Measurements from ENCODE around the gene UNC13D. TPM values are rescaled to one million over a fixed set of nuclear protein-coding genes. Genes with fewer than 3 reads are reported as not detected.

The UNC13D gene
- total and polyA plus RNA-seq, 11 donors = 2.1 to 28.5 (median 5.8) TPM

- Histone ChIP-seq H3K27me3 (no peaks in the 10 kb centered on the region), H3K4me1 (peaks cover 5 to 31% (median 22%) of the 10 kb centered on the region in 12 donors), H3K9me3 (no peaks in the 10 kb centered on the region), H3K27ac (peak overlapping the region; percentile 70 to 90 (median 84)), H3K36me3 (peaks cover 0 to 71% (median 33%) of the 10 kb centered on the region in 9 donors), H3K4me3 (no peak overlapping the region)
- peak in 2 of 4 donors; percentile 2 to 34 for ATAC-seq
- WGBS, 4 donors = 60 to 69% (median 65%) methylated on average over 13 to 14 of the region's 14 CpGs
- intact Hi-C loops (cut with DNase I) = loop anchor here in 4 of 10 donors (2.0 to 10.0 kb wide), 3 partner anchors 39 to 62 kb away; partner anchors contain the start of genes GALK1 (in 1 of the 4) and UNK (in 1 of the 4)
- DNase-seq = no peak
- TF ChIP-seq POLR2A (IDR thresholded peaks at IDR 0.05) (no peak), CTCF (IDR thresholded peaks at IDR 0.05) (peak in 1 of 12 donors; percentile 7)
These were observed 17.5 kb downstream of the UNC13D start for GRCh38 chr17:75826561-75827307.

- Histone ChIP-seq H3K27me3 (no peaks in the 10 kb centered on the region), H3K9me3 (no peaks in the 10 kb centered on the region), H3K36me3 (peaks cover 0 to 76% (median 41%) of the 10 kb centered on the region in 9 donors), H3K27ac (peak overlapping the region in 2 of 12 donors; percentile 11 to 84), H3K4me1 (peaks cover 5 to 31% (median 22%) of the 10 kb centered on the region in 12 donors), H3K4me3 (no peak overlapping the region)
- intact Hi-C loops (cut with DNase I) = loop anchor here in 4 of 10 donors (2.0 to 10.0 kb wide), 3 partner anchors 39 to 61 kb away; partner anchors contain the start of genes GALK1 (in 1 of the 4) and UNK (in 1 of the 4)
- no peak for ATAC-seq
- DNase-seq = no peak
- TF ChIP-seq CTCF (IDR thresholded peaks at IDR 0.05) = no peak
- TF ChIP-seq POLR2A (IDR thresholded peaks at IDR 0.05) = no peak
- WGBS, 4 donors = 91 to 93% (median 92%) methylated on average over 8 to 12 of the region's 12 CpGs
These were observed 18.3 kb downstream of the UNC13D start for GRCh38 chr17:75825748-75826370.

DNA sequence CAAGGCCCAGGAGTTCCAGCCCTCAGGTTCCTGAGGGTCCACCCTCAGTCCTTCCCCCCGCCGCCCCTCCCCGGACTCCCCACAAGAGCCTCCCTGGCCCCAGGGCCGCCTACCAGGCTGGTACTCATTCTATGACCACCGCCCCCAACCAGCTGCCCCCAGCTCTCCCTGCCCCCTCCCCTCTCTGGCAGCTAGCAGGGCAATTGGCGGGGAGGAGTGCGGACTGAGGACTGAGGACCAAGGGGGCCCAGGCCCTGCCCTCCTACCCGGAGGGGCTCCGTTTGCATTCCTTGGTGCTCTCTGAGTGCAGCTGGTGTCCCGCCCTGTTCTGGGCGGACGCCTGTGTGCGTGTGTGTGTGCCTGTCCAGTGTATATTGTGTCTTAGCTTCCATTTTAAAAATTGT lies 19.1 kb downstream of the UNC13D start:
- ATAC-seq (no peak), DNase-seq (peak in 1 of 5 donors; percentile 5)
- Histone ChIP-seq H3K4me3 (no peak overlapping the region), H3K27ac (peak overlapping the region in 7 of 12 donors; percentile 22 to 58 (median 41)), H3K9me3 (no peaks in the 10 kb centered on the region), H3K36me3 (peaks cover 0 to 76% (median 48%) of the 10 kb centered on the region in 9 donors), H3K4me1 (peaks cover 5 to 31% (median 22%) of the 10 kb centered on the region in 12 donors), H3K27me3 (no peaks in the 10 kb centered on the region)
- WGBS, 4 donors = 79 to 95% (median 91%) methylated on average over 8 to 13 of the region's 13 CpGs
- no peak for TF ChIP-seq POLR2A (IDR thresholded peaks at IDR 0.05)
- intact Hi-C loops (cut with DNase I) = loop anchor here in 3 of 10 donors (5.0 to 10.0 kb wide), 2 partner anchors 38 to 60 kb away; partner anchors contain the start of gene GALK1 (in 1 of the 3)

DNA sequence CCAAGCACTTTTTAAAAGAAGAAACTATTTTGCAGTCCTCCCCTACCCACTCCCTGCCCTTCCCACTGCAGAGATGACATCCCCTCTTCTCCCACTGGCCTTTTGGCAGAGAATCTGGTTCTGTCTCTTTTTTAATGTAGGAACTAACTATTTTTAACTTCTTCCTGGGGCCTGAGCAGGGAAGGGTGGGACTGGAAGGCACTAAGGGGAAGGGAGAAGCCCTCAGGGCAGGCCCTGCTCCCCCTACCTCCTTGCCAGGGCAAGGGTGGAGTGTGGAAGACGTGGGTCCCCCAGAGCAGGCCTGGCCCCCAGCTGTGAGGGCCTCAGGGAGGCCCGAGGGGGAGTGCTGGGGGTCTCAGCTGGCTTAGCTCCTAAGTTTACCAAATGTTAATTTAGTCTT lies 19.5 kb downstream of the UNC13D start:
- Histone ChIP-seq H3K4me3 (no peak overlapping the region), H3K9me3 (no peaks in the 10 kb centered on the region), H3K36me3 (peaks cover 0 to 76% (median 53%) of the 10 kb centered on the region in 9 donors), H3K4me1 (peaks cover 5 to 31% (median 22%) of the 10 kb centered on the region in 12 donors), H3K27me3 (no peaks in the 10 kb centered on the region), H3K27ac (peak overlapping the region in 7 of 12 donors; percentile 22 to 58 (median 41))
- no peak for ATAC-seq
- WGBS, 4 donors = 31 to 65% (median 52%) methylated on average over 2 of the region's 2 CpGs
- intact Hi-C loops (cut with DNase I) = loop anchor here in 3 of 10 donors (5.0 to 10.0 kb wide), 2 partner anchors 37 to 60 kb away; partner anchors contain the start of gene GALK1 (in 1 of the 3)
- no peak for DNase-seq
- TF ChIP-seq CTCF (IDR thresholded peaks at IDR 0.05) = no peak
- no peak for TF ChIP-seq POLR2A (IDR thresholded peaks at IDR 0.05)

All from heart left ventricle (tissue), 16 donors.